Measurements from ENCODE around the gene MBTD1.

GRCh38 chr17:51189628-51190027, 70.2 kb downstream of the MBTD1 start:
- TF ChIP-seq CTCF (IDR thresholded peaks at IDR 0.05 in 2 of 3, conservative IDR thresholded peaks at IDR 0.05 in 1 of 3; ENCODE audit: control insufficient read depth in 2 of 3, extremely low read depth in 1 of 3, insufficient read depth in 1 of 3, low read depth in 3 of 3, low read length in 3 of 3) (no peak), YY1 (IDR thresholded peaks at IDR 0.05; ENCODE audit: low read depth, low read length) (no peak), TCF12 (IDR thresholded peaks at IDR 0.05; ENCODE audit: low read depth, low read length) (no peak), POLR2AphosphoS5 (IDR thresholded peaks at IDR 0.05; ENCODE audit: low read length) (no peak), SIX5 (IDR thresholded peaks at IDR 0.05; ENCODE audit: low read depth, low read length, severe bottlenecking) (no peak)

Data from GM12878 (cell line).